Measurements from ENCODE around the gene TEX29. TPM values are rescaled to one million over a fixed set of nuclear protein-coding genes. Genes with fewer than 3 reads are reported as not detected.

Gene TEX29
- total and polyA plus RNA-seq, 3 donors from 2014 or later = 10.4 to 48.9 (median 15.8) TPM

- intact Hi-C loops (cut with DNase I; ENCODE audit: low total_unique reads) = no loop called here
- H3K9me3 ChIP-seq = no peaks in the 10 kb centered on the region
- WGBS, 2 donors = 68 to 80% methylated on average over 11 of the region's 11 CpGs
Observed at GRCh38 chr13:111330066-111330610, 9.7 kb downstream of the TEX29 start.

GRCh38 chr13:111335298-111335697, 14.9 kb downstream of the TEX29 start:
- Histone ChIP-seq H3K27me3 (no peaks in the 10 kb centered on the region), H3K4me3 (no peak overlapping the region), H3K4me1 (no peaks in the 10 kb centered on the region), H3K9me3 (no peaks in the 10 kb centered on the region), H3K27ac (no peak overlapping the region), H3K36me3 (ENCODE audit: low read depth, missing control alignments) (no peaks in the 10 kb centered on the region)
- TF ChIP-seq POLR2A (IDR thresholded peaks at IDR 0.05) (no peak), CTCF (IDR thresholded peaks at IDR 0.05) (no peak)
- DNase-seq = no peak
- 86 to 89% methylated on average over 5 of the region's 5 CpGs for WGBS, 2 donors
- intact Hi-C loops (cut with DNase I; ENCODE audit: low total_unique reads) = no loop called here

More at GRCh38 chr13:111330066-111330610, 9.7 kb downstream of the TEX29 start:
- TF ChIP-seq POLR2A (IDR thresholded peaks at IDR 0.05) = no peak
- no peak for TF ChIP-seq CTCF (IDR thresholded peaks at IDR 0.05)
- Histone ChIP-seq H3K4me1 (no peaks in the 10 kb centered on the region), H3K4me3 (no peak overlapping the region), H3K36me3 (ENCODE audit: low read depth, missing control alignments) (no peaks in the 10 kb centered on the region), H3K27me3 (no peaks in the 10 kb centered on the region), H3K27ac (no peak overlapping the region)
- DNase-seq = no peak

- TF ChIP-seq CTCF (IDR thresholded peaks at IDR 0.05) (no peak), POLR2A (IDR thresholded peaks at IDR 0.05) (no peak)
- no peak overlapping the region for H3K4me3 ChIP-seq
- WGBS, 2 donors = 89 to 93% methylated on average over 9 of the region's 9 CpGs
Observed at GRCh38 chr13:111336666-111337065, 16.2 kb downstream of the TEX29 start.

GRCh38 chr13:111337206-111337605, 16.8 kb downstream of the TEX29 start:
- intact Hi-C loops (cut with DNase I; ENCODE audit: low total_unique reads) = no loop called here
- Histone ChIP-seq H3K27ac (no peak overlapping the region), H3K9me3 (no peaks in the 10 kb centered on the region), H3K4me3 (no peak overlapping the region), H3K4me1 (no peaks in the 10 kb centered on the region), H3K27me3 (no peaks in the 10 kb centered on the region), H3K36me3 (ENCODE audit: low read depth, missing control alignments) (no peaks in the 10 kb centered on the region)
- no peak for DNase-seq
- TF ChIP-seq CTCF (IDR thresholded peaks at IDR 0.05) = no peak
- TF ChIP-seq POLR2A (IDR thresholded peaks at IDR 0.05) = no peak
- WGBS, 2 donors = 86 to 92% methylated on average over 3 to 4 of the region's 4 CpGs

More at GRCh38 chr13:111336666-111337065, 16.2 kb downstream of the TEX29 start:
- Histone ChIP-seq H3K9me3 (no peaks in the 10 kb centered on the region), H3K27me3 (no peaks in the 10 kb centered on the region), H3K36me3 (ENCODE audit: low read depth, missing control alignments) (no peaks in the 10 kb centered on the region), H3K27ac (no peak overlapping the region), H3K4me1 (no peaks in the 10 kb centered on the region)
- intact Hi-C loops (cut with DNase I; ENCODE audit: low total_unique reads) = no loop called here
- no peak for DNase-seq

GRCh38 chr13:111337741-111338140, 17.3 kb downstream of the TEX29 start:
- TF ChIP-seq CTCF (IDR thresholded peaks at IDR 0.05) = no peak
- no peak for TF ChIP-seq POLR2A (IDR thresholded peaks at IDR 0.05)
- Histone ChIP-seq H3K36me3 (ENCODE audit: low read depth, missing control alignments) (no peaks in the 10 kb centered on the region), H3K27me3 (no peaks in the 10 kb centered on the region), H3K27ac (no peak overlapping the region), H3K4me1 (no peaks in the 10 kb centered on the region), H3K9me3 (no peaks in the 10 kb centered on the region), H3K4me3 (no peak overlapping the region)
- intact Hi-C loops (cut with DNase I; ENCODE audit: low total_unique reads) = no loop called here
- no peak for DNase-seq
- WGBS, 2 donors = 90 to 96% methylated on average over 8 to 9 of the region's 9 CpGs

All from testis (tissue), 3 donors.